SK-N-DZ (cell line): ENCODE results near the gene RASL10B.
A peak's percentile ranks its signal among the peaks of the same experiment; 100 is the strongest.
"Not testable (repeated sequence)": the region's sequence is repeated elsewhere in the genome, so short reads cannot be mapped to it uniquely, and the experiment has no call there.

Source experiments
- DNase-seq: peaks from one replicate; pipeline ENCODE4 v3.0.0-alpha.2; 2015; ENCODE audit warnings: low spot score

Gene RASL10B

GRCh38 chr17:35740997-35741931, 9.8 kb downstream of the RASL10B start:
- DNase-seq, result no peak

- DNase-seq, result no peak
Observed at GRCh38 chr17:35742496-35742895, 11.1 kb downstream of the RASL10B start.

GRCh38 chr17:35742896-35743477, 11.5 kb downstream of the RASL10B start:
- no peak for DNase-seq

- no peak for DNase-seq
Observed at GRCh38 chr17:35743626-35744328, 12.3 kb downstream of the RASL10B start.

GRCh38 chr17:35744830-35745229, 13.4 kb downstream of the RASL10B start:
- DNase-seq, result no peak

- no peak for DNase-seq
Observed at GRCh38 chr17:35745246-35745645, 13.8 kb downstream of the RASL10B start.

- no peak for DNase-seq
Observed at GRCh38 chr17:35745749-35746320, 14.4 kb downstream of the RASL10B start.

- DNase-seq, result peak; percentile 78
Observed at GRCh38 chr17:35747540-35748017, 16.1 kb downstream of the RASL10B start.

GRCh38 chr17:35748341-35748841, 17.0 kb downstream of the RASL10B start:
- no peak for DNase-seq

GRCh38 chr17:35748979-35749378, 17.5 kb downstream of the RASL10B start:
- DNase-seq, result no peak

GRCh38 chr17:35749560-35750412, 18.3 kb downstream of the RASL10B start:
- peak; percentile 40 for DNase-seq

GRCh38 chr17:35750526-35751395, 19.3 kb downstream of the RASL10B start:
- peak; percentile 27 for DNase-seq

- DNase-seq, result not testable (repeated sequence)
Observed at GRCh38 chr17:35751541-35751940, 20.1 kb downstream of the RASL10B start.

GRCh38 chr17:35752471-35752870, 21.0 kb downstream of the RASL10B start:
- no peak for DNase-seq

- no peak for DNase-seq
Observed at GRCh38 chr17:35752945-35753764, 21.7 kb downstream of the RASL10B start, which contains the start of gene GAS2L2. GAS2L2 (minus strand) TSS chr17:35753239; CDS start chr17:35752850, 389 bp downstream.

- no peak for DNase-seq
Observed at GRCh38 chr17:35757243-35757642, 25.8 kb downstream of the RASL10B start.

GRCh38 chr17:35760587-35760986, 29.1 kb downstream of the RASL10B start, which contains the start of gene C17orf50:
C17orf50 (plus strand) TSS chr17:35760887; CDS start chr17:35760942, 55 bp downstream.
- DNase-seq, result no peak

- DNase-seq, result no peak
Observed at GRCh38 chr17:35761601-35762000, 30.2 kb downstream of the RASL10B start.

GRCh38 chr17:35763767-35764122, 32.3 kb downstream of the RASL10B start:
- DNase-seq, result no peak
